Measurements from ENCODE around the gene LDB1.

LDB1 gene

GRCh38 chr10:102066399-102067088 is 53.6 kb downstream of the LDB1 start:
- DNase-seq (ENCODE audit: low read depth), result no peak
- H3K4me3 ChIP-seq (ENCODE audit: low read depth, low read length), result peak overlapping the region; percentile 88
- TF ChIP-seq CTCF (IDR thresholded peaks at IDR 0.05; ENCODE audit: low read depth, low read length) (no peak), MAX (IDR thresholded peaks at IDR 0.05; ENCODE audit: low read depth, low read length) (no peak), POLR2A (IDR thresholded peaks at IDR 0.05; ENCODE audit: extremely low read depth, insufficient read length) (no peak), MYC (IDR thresholded peaks at IDR 0.05; ENCODE audit: low read depth, low read length) (no peak)

DNA sequence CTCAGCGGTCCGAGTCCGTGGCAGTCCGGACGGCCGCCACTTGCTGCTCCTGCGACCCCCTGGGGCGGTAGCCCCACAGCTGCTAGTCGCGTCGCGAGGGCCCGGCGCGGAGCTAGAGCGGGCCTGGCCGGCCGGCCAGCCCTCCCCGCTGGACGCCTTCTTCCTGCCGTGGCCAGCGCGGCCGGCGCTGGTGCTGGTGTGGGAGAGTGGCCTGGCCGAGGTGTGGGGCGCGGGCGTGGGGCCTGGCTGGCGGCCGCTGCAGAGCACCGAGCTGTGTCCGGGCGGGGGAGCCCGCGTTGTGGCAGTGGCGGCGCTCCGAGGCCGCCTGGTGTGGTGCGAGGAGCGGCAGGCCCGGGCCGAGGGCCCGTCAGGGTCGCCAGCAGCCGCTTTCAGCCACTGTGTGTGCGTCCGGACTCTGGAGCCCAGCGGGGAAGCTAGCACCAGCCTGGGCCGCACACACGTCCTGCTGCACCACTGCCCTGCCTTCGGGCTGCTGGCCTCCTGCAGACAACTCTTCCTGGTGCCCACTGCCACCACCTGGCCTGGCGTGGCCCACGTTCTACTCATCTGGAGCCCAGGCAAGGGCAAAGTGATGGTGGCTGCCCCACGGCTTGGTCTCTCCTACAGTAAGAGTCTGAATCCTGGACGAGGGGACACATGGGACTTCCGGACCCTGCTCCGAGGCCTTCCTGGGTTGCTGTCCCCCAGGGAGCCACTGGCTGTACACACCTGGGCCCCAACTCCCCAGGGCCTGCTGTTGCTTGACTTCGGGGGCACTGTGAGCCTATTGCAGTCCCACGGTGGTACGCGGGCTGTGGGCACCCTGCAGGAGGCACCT is 54.4 kb downstream of the LDB1 start:
- no peak for TF ChIP-seq MYC (IDR thresholded peaks at IDR 0.05; ENCODE audit: low read depth, low read length)
- TF ChIP-seq POLR2A (IDR thresholded peaks at IDR 0.05; ENCODE audit: extremely low read depth, insufficient read length), result no peak
- TF ChIP-seq MAX (IDR thresholded peaks at IDR 0.05; ENCODE audit: low read depth, low read length), result no peak
- no peak for TF ChIP-seq CTCF (IDR thresholded peaks at IDR 0.05; ENCODE audit: low read depth, low read length)
- DNase-seq (ENCODE audit: low read depth), result peak; percentile 60

GRCh38 chr10:102064868-102065560 is 55.2 kb downstream of the LDB1 start, which contains the start of gene HPS6:
Gene HPS6 (plus strand): TSS chr10:102065349. CDS start chr10:102065475, 126 bp downstream.
- H3K4me3 ChIP-seq (ENCODE audit: low read depth, low read length), result peak within 1 kb of the TSS; percentile 88
- peak; percentile 98 for DNase-seq (ENCODE audit: low read depth)
- TF ChIP-seq CTCF (IDR thresholded peaks at IDR 0.05; ENCODE audit: low read depth, low read length) (peak; percentile 35), POLR2A (IDR thresholded peaks at IDR 0.05; ENCODE audit: extremely low read depth, insufficient read length) (peak; percentile 96), MAX (IDR thresholded peaks at IDR 0.05; ENCODE audit: low read depth, low read length) (peak; percentile 78; the same call in 1 of the 2 replicates), MYC (IDR thresholded peaks at IDR 0.05; ENCODE audit: low read depth, low read length) (peak; percentile 40; the same call in 1 of the 2 replicates)

More for the DNA sequence above, 54.4 kb downstream of the LDB1 start:
- H3K4me3 ChIP-seq (ENCODE audit: low read depth, low read length), result peak overlapping the region; percentile 88

DNA sequence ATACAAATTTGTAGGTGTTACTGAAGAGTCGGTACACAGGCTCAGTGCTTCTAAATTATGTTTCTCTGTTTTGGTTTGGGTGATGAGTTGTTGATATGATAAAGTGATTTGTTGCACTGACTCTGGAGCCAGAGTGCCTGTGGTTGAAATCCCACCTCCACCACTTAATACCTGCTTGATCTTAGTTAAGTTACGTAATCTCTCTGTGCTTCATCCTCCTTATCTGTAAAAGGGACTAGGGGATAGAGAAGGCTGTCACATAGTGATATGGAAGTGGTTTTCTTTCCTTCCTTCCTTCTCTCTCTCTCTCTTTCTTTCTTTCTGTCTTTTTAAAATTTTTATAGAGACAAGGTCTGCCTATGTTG is 55.7 kb downstream of the LDB1 start:
- no peak for DNase-seq (ENCODE audit: low read depth)
- TF ChIP-seq POLR2A (IDR thresholded peaks at IDR 0.05; ENCODE audit: extremely low read depth, insufficient read length), result no peak
- TF ChIP-seq MYC (IDR thresholded peaks at IDR 0.05; ENCODE audit: low read depth, low read length), result no peak
- TF ChIP-seq MAX (IDR thresholded peaks at IDR 0.05; ENCODE audit: low read depth, low read length), result no peak
- TF ChIP-seq CTCF (IDR thresholded peaks at IDR 0.05; ENCODE audit: low read depth, low read length), result no peak
- H3K4me3 ChIP-seq (ENCODE audit: low read depth, low read length), result peak overlapping the region; percentile 55

- TF ChIP-seq CTCF (IDR thresholded peaks at IDR 0.05; ENCODE audit: low read depth, low read length) (no peak), MAX (IDR thresholded peaks at IDR 0.05; ENCODE audit: low read depth, low read length) (no peak), POLR2A (IDR thresholded peaks at IDR 0.05; ENCODE audit: extremely low read depth, insufficient read length) (no peak), MYC (IDR thresholded peaks at IDR 0.05; ENCODE audit: low read depth, low read length) (no peak)
- H3K4me3 ChIP-seq (ENCODE audit: low read depth, low read length), result no peak overlapping the region
- DNase-seq (ENCODE audit: low read depth), result no peak
Measured at GRCh38 chr10:102059987-102060386, 60.2 kb downstream of the LDB1 start.

All from NB4 (cell line).